ENCODE results near the gene CCDC88A. TPM values are rescaled to one million over a fixed set of nuclear protein-coding genes. Genes with fewer than 3 reads are reported as not detected.

Gene CCDC88A
- total RNA-seq, 1 experiment from 2014 or later, result 26.4 TPM

DNA sequence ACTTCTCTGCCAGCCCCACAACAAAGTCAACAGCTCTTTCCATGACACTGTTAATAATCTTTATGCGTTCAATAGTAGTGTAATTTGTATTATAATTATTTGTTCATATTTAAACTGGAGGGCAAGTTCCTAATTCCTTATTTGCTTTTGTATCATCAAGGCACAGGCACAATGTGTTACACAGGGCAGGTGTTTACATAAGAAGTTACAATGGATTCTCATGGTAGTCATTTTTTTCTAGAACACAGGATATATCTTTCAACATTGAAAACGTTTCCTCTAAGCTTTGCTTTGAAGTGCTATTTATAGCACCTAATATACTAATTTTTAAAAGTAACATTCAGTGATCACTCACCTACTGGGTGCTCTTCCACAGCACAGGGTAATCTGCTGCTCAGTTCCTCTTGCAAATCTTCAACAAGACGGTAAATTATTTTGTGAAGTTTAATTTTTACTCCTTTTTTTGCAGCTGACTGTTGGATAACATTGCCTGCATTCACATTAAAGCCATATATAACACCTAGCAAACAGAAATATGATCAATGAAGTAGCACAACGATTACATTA is 179.9 kb downstream of the CCDC88A start:
- no peak for DNase-seq (ENCODE audit: low read depth)

Small RNAs within 50 kb of the gene (small RNA-seq; reads per million reads assigned to genes)
- gene RF00019 (not detected), gene RNU6-221P (not detected), gene RNU6-775P (not detected)

Other genes with a start within 250 kb of the CCDC88A start
- gene CLHC1, start 187.6 kb downstream of the CCDC88A start, total RNA-seq (2014; rRNA removed; shearing (Covaris generic)), result 3.8 and 4.7 TPM in 2 replicates
- 1,089 and 1,323 TPM in 2 replicates for gene RPS27A, start 187.2 kb downstream of the CCDC88A start, total RNA-seq (2014; rRNA removed; shearing (Covaris generic))
- gene MTIF2, start 150.6 kb downstream of the CCDC88A start, total RNA-seq (2014; rRNA removed; shearing (Covaris generic)), result 41.8 and 49.4 TPM in 2 replicates
- 9.6 and 12.7 TPM in 2 replicates for gene CFAP36, start 99.9 kb upstream of the CCDC88A start, total RNA-seq (2014; rRNA removed; shearing (Covaris generic))
- gene PPP4R3B, start 197.8 kb upstream of the CCDC88A start, total RNA-seq (2014; rRNA removed; shearing (Covaris generic)), result 29.3 and 37.9 TPM in 2 replicates